Left forelimb (tissue), 1 donor: ENCODE measurements around the gene BLID.

Experiments
- DNase-seq: peaks from one replicate; pipeline ENCODE4 v3.0.0-alpha.2; 2018; ENCODE audit warnings: low spot score

BLID gene

GRCh38 chr11:122139595-122139866, 23.5 kb upstream of the BLID start:
- no peak for DNase-seq

- no peak for DNase-seq
Measured at GRCh38 chr11:122138744-122139594, 23.0 kb upstream of the BLID start.

- no peak for DNase-seq
Measured at GRCh38 chr11:122137078-122137793, 21.2 kb upstream of the BLID start.

GRCh38 chr11:122131126-122131525, 15.1 kb upstream of the BLID start:
- no peak for DNase-seq

GRCh38 chr11:122128146-122128545, 12.1 kb upstream of the BLID start:
- DNase-seq: no peak

- no peak for DNase-seq
Measured at GRCh38 chr11:122127020-122127419, 11.0 kb upstream of the BLID start.

GRCh38 chr11:122126024-122126688, 10.1 kb upstream of the BLID start:
- DNase-seq: no peak

GRCh38 chr11:122123263-122123929, 7.4 kb upstream of the BLID start:
- DNase-seq: no peak

- no peak for DNase-seq
Measured at GRCh38 chr11:122122179-122122578, 6.2 kb upstream of the BLID start.

GRCh38 chr11:122120096-122120495, 4.1 kb upstream of the BLID start:
- no peak for DNase-seq

- DNase-seq: no peak
Measured at GRCh38 chr11:122116591-122116990, 576 bp upstream of the BLID start.

- no peak for DNase-seq
Measured at GRCh38 chr11:122114976-122115375, 1.0 kb downstream of the BLID start.

GRCh38 chr11:122113836-122114825, 1.9 kb downstream of the BLID start:
- DNase-seq: no peak

GRCh38 chr11:122112470-122113365, 3.3 kb downstream of the BLID start:
- DNase-seq: no peak

GRCh38 chr11:122109932-122110331, 6.1 kb downstream of the BLID start:
- DNase-seq: no peak

GRCh38 chr11:122108828-122109227, 7.2 kb downstream of the BLID start:
- DNase-seq: no peak

- no peak for DNase-seq
Measured at GRCh38 chr11:122108192-122108799, 7.7 kb downstream of the BLID start.

- no peak for DNase-seq
Measured at GRCh38 chr11:122107566-122107965, 8.4 kb downstream of the BLID start.

- DNase-seq: no peak
Measured at GRCh38 chr11:122107045-122107444, 9.0 kb downstream of the BLID start.
